NB4 (cell line): Measurements from ENCODE around the gene FN3K.
"Not testable (repeated sequence)": the region's sequence is repeated elsewhere in the genome, so short reads cannot be mapped to it uniquely, and the experiment has no call there.

Experiments
- CTCF ChIP-seq: IDR thresholded peaks from one replicate; pipeline ENCODE4 v1.5.1; 2012; ENCODE audit warnings: low read depth, low read length
- POLR2A ChIP-seq: IDR thresholded peaks from 2 replicates; pipeline ENCODE4 v1.6.1; 2011; ENCODE audit warnings: mild to moderate bottlenecking; ENCODE audit not compliant: insufficient read length; ENCODE audit errors: extremely low read depth

GRCh38 chr17:82777778-82778375 lies 42.5 kb downstream of the FN3K start:
- TF ChIP-seq POLR2A, CTCF: not testable (repeated sequence)
